Measurements from ENCODE around the gene PPP2R5C.

The PPP2R5C gene

DNA sequence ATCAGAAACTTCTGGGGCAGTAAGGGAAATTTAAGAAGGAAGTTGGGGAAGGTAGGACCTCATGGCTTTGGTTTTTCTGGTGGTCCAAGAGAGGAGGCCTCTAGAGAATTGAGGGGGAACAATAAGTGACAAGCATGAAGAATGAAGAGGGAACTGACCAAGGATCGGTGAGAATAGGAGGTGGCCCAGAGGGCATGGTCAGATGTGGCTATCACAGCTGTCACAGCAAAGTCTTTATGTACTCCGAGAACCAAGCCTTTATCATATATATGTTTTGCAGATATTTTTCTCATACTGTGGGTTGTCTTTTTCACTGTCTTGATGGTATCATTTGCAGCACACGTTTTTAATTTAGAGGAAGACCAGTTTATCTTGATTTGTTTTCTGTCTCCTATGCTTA is 64.3 kb downstream of the PPP2R5C start:
- peak overlapping the region; percentile 93 for H3K27ac ChIP-seq (ENCODE audit: low read depth, low read length)
- H3K27me3 ChIP-seq (ENCODE audit: control insufficient read depth in 1 of 2, insufficient read depth in 2 of 2, low read length in 2 of 2), result no peaks in the 10 kb centered on the region
- H3K4me3 ChIP-seq (ENCODE audit: low read depth in 1 of 2, low read length in 2 of 2), result peak overlapping the region in 1 of 2 donors; percentile 63
- H3K9ac ChIP-seq (ENCODE audit: low read length), result peak overlapping the region; percentile 88
- H3K9me3 ChIP-seq (ENCODE audit: low read length), result no peaks in the 10 kb centered on the region
- H3K36me3 ChIP-seq (ENCODE audit: insufficient read depth, low read length), result no peaks in the 10 kb centered on the region
- peaks cover 87% of the 10 kb centered on the region for H3K4me1 ChIP-seq (ENCODE audit: insufficient read depth, low read length)

DNA sequence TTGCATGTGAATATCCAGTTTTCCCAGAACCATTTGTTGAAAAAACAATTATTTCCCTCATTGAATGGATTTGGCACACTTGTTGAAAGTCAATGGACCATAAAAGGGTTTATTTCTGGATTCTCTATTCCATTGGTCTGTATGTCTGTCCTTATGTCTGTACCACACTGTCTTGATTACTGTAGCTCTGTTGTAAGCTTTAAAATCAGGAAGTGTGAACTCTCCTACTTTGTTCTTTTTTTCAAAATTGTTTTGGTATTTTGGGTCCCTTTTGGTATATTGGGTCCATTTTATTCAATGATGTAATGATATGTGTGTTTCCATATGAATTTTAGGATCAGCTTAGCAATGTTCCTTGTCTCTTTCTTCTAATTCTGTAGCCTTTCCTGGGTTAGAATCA is 64.8 kb downstream of the PPP2R5C start:
- Histone ChIP-seq H3K4me1 (ENCODE audit: insufficient read depth, low read length) (peaks cover 90% of the 10 kb centered on the region), H3K27ac (ENCODE audit: low read depth, low read length) (peak overlapping the region; percentile 6)

DNA sequence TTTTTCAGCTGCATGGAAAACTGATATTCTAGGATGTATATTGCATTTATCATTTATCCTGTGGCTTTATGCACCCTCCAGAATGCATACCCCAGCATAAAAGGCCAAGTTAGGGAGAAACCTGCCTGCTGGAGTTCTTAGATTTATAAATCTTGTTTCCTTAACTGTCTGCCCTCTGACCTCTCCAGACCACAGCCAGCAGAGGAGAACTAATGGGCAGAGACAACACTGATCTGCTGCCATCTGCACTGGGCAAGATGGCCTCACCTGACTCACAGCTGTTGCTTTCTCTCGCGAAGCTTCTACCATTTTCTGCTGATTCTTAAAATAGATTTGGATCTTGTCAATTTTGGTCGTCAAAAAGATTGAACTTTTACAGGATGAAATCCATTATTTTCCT is 65.8 kb downstream of the PPP2R5C start:
- Histone ChIP-seq H3K4me3 (ENCODE audit: low read depth in 1 of 2, low read length in 2 of 2) (no peak overlapping the region), H3K9me3 (ENCODE audit: low read length) (no peaks in the 10 kb centered on the region), H3K27me3 (ENCODE audit: control insufficient read depth in 1 of 2, insufficient read depth in 2 of 2, low read length in 2 of 2) (no peaks in the 10 kb centered on the region), H3K36me3 (ENCODE audit: insufficient read depth, low read length) (no peaks in the 10 kb centered on the region), H3K27ac (ENCODE audit: low read depth, low read length) (no peak overlapping the region), H3K9ac (ENCODE audit: low read length) (no peak overlapping the region), H3K4me1 (ENCODE audit: insufficient read depth, low read length) (peaks cover 83% of the 10 kb centered on the region)

More for the DNA sequence above, 64.8 kb downstream of the PPP2R5C start:
- Histone ChIP-seq H3K9ac (ENCODE audit: low read length) (no peak overlapping the region), H3K4me3 (ENCODE audit: low read depth in 1 of 2, low read length in 2 of 2) (no peak overlapping the region), H3K27me3 (ENCODE audit: control insufficient read depth in 1 of 2, insufficient read depth in 2 of 2, low read length in 2 of 2) (no peaks in the 10 kb centered on the region), H3K9me3 (ENCODE audit: low read length) (no peaks in the 10 kb centered on the region), H3K36me3 (ENCODE audit: insufficient read depth, low read length) (no peaks in the 10 kb centered on the region)

GRCh38 chr14:101828046-101828445 is 66.5 kb downstream of the PPP2R5C start:
- Histone ChIP-seq H3K9ac (ENCODE audit: low read length) (no peak overlapping the region), H3K4me3 (ENCODE audit: low read depth in 1 of 2, low read length in 2 of 2) (no peak overlapping the region), H3K9me3 (ENCODE audit: low read length) (no peaks in the 10 kb centered on the region), H3K27ac (ENCODE audit: low read depth, low read length) (no peak overlapping the region), H3K4me1 (ENCODE audit: insufficient read depth, low read length) (peaks cover 75% of the 10 kb centered on the region), H3K27me3 (ENCODE audit: control insufficient read depth in 1 of 2, insufficient read depth in 2 of 2, low read length in 2 of 2) (no peaks in the 10 kb centered on the region), H3K36me3 (ENCODE audit: insufficient read depth, low read length) (no peaks in the 10 kb centered on the region)

DNA sequence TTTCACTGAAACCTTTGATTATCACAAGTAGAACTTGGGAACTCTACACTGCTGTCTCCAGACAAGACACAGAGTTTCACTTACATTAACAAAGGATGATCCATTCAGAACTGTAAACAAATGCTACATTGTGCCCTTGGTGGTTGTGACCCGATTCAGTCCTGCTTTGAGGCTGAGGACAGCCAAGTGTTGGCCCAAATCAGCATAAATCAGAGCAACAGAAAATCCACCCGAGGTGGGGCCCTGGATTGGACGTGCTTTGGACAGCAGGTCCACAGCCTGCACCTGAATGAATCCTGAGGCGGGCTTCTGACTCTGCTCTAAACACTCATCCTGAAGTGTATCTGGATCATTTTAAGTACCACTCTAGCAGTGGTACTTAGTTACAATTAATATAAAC is 68.8 kb downstream of the PPP2R5C start:
- H3K27me3 ChIP-seq (ENCODE audit: control insufficient read depth in 1 of 2, insufficient read depth in 2 of 2, low read length in 2 of 2), result no peaks in the 10 kb centered on the region

DNA sequence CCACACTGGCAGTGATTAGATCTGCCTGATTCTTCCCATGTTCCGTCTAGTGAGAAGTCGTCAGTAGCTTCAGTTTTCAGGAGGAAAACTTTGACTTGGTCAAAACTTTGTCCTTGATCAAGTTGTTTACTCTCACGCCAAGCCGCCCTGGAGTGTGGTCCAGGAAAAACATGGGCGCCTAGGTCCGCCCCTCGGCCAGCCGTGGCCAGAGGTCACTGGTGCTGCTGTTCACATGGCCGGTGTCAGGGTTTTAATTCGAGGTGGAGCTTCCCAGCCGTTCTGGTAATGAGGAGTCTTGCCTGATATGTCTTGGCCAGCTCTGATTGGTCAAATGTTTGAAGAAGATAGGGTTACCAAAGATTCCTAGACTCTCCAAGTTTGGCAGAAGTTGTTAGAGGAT is 71.5 kb downstream of the PPP2R5C start:
- Histone ChIP-seq H3K36me3 (ENCODE audit: insufficient read depth, low read length) (no peaks in the 10 kb centered on the region), H3K27me3 (ENCODE audit: control insufficient read depth in 1 of 2, insufficient read depth in 2 of 2, low read length in 2 of 2) (no peaks in the 10 kb centered on the region), H3K27ac (ENCODE audit: low read depth, low read length) (no peak overlapping the region), H3K4me1 (ENCODE audit: insufficient read depth, low read length) (peaks cover 73% of the 10 kb centered on the region), H3K9ac (ENCODE audit: low read length) (no peak overlapping the region), H3K9me3 (ENCODE audit: low read length) (no peaks in the 10 kb centered on the region), H3K4me3 (ENCODE audit: low read depth in 1 of 2, low read length in 2 of 2) (no peak overlapping the region)

More for the DNA sequence above, 68.8 kb downstream of the PPP2R5C start:
- Histone ChIP-seq H3K4me3 (ENCODE audit: low read depth in 1 of 2, low read length in 2 of 2) (no peak overlapping the region), H3K9ac (ENCODE audit: low read length) (no peak overlapping the region), H3K27ac (ENCODE audit: low read depth, low read length) (peak overlapping the region; percentile 40), H3K36me3 (ENCODE audit: insufficient read depth, low read length) (no peaks in the 10 kb centered on the region), H3K9me3 (ENCODE audit: low read length) (no peaks in the 10 kb centered on the region), H3K4me1 (ENCODE audit: insufficient read depth, low read length) (peaks cover 76% of the 10 kb centered on the region)

DNA sequence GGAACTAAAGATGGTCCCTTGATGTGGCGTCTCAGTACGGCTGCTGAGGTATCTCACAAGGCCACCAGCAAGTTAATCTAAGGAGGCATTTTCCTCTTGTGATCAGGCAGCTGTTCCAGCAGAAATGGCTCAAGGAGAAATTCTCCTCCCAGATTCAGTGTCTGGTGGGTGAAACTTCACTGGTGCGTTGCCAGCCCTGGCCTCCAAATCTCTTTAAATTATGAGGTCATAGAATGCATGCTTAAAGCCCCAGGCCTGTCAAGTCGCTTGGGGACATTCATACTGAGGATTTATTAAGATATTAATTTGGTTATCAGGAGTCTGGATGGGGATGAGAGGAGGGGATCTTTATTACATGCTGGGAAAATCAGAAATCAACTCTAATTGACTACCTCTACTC is 72.9 kb downstream of the PPP2R5C start:
- Histone ChIP-seq H3K4me3 (ENCODE audit: low read depth in 1 of 2, low read length in 2 of 2) (no peak overlapping the region), H3K4me1 (ENCODE audit: insufficient read depth, low read length) (peaks cover 68% of the 10 kb centered on the region), H3K9ac (ENCODE audit: low read length) (no peak overlapping the region), H3K27ac (ENCODE audit: low read depth, low read length) (peak overlapping the region; percentile 35), H3K9me3 (ENCODE audit: low read length) (no peaks in the 10 kb centered on the region), H3K36me3 (ENCODE audit: insufficient read depth, low read length) (no peaks in the 10 kb centered on the region), H3K27me3 (ENCODE audit: control insufficient read depth in 1 of 2, insufficient read depth in 2 of 2, low read length in 2 of 2) (no peaks in the 10 kb centered on the region)

- peak overlapping the region; percentile 35 for H3K27ac ChIP-seq (ENCODE audit: low read depth, low read length)
- no peaks in the 10 kb centered on the region for H3K27me3 ChIP-seq (ENCODE audit: control insufficient read depth in 1 of 2, insufficient read depth in 2 of 2, low read length in 2 of 2)
- H3K9ac ChIP-seq (ENCODE audit: low read length), result no peak overlapping the region
- H3K9me3 ChIP-seq (ENCODE audit: low read length), result no peaks in the 10 kb centered on the region
- no peaks in the 10 kb centered on the region for H3K36me3 ChIP-seq (ENCODE audit: insufficient read depth, low read length)
- H3K4me3 ChIP-seq (ENCODE audit: low read depth in 1 of 2, low read length in 2 of 2), result peak overlapping the region in 1 of 2 donors; percentile 2
- H3K4me1 ChIP-seq (ENCODE audit: insufficient read depth, low read length), result peaks cover 68% of the 10 kb centered on the region
These were observed 73.5 kb downstream of the PPP2R5C start for GRCh38 chr14:101834800-101835547.

DNA sequence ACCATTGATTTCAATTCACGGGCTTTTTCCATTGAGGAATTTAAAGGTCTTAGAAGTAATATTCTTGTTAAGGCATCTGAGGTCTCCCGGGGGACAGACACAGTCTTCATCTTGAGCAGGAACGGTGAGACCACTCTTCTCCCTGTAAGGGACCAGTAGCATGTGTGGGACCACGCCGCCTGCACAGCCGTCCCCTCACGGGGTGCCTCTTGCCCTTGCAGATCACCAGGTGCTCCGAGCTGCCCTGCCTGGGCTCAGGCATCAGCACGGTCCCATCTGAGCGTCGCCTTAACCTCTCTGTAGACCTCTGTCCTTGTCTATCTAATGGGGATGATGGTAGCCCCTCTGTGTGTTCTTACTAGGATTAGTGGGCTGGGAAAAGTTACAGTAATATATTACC is 74.1 kb downstream of the PPP2R5C start:
- Histone ChIP-seq H3K36me3 (ENCODE audit: insufficient read depth, low read length) (no peaks in the 10 kb centered on the region), H3K4me3 (ENCODE audit: low read depth in 1 of 2, low read length in 2 of 2) (peak overlapping the region in 1 of 2 donors; percentile 2), H3K9me3 (ENCODE audit: low read length) (no peaks in the 10 kb centered on the region), H3K27ac (ENCODE audit: low read depth, low read length) (peak overlapping the region; percentile 25), H3K9ac (ENCODE audit: low read length) (no peak overlapping the region), H3K4me1 (ENCODE audit: insufficient read depth, low read length) (peaks cover 68% of the 10 kb centered on the region), H3K27me3 (ENCODE audit: control insufficient read depth in 1 of 2, insufficient read depth in 2 of 2, low read length in 2 of 2) (no peaks in the 10 kb centered on the region)

DNA sequence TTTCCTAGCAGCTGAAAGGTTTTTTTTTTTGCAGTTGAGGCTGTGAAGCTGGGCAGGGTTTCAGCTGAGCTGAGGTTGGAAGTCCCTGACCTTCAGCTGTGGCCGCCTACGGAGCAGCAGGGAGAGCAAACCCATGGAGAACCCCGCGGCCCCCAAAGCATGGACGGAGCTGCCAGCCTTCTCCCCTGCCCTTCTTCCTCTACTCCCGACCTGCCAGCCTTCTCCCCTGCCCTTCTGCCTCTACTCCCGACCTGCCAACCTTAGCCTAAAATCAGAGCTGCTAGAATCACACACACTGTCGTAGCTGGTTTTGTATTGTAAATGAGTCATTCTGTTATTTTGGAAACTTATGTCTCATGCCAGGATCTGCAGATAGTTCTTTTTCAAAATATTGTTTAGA is 74.6 kb downstream of the PPP2R5C start:
- Histone ChIP-seq H3K4me1 (ENCODE audit: insufficient read depth, low read length) (peaks cover 66% of the 10 kb centered on the region), H3K36me3 (ENCODE audit: insufficient read depth, low read length) (no peaks in the 10 kb centered on the region), H3K9me3 (ENCODE audit: low read length) (no peaks in the 10 kb centered on the region), H3K27ac (ENCODE audit: low read depth, low read length) (peak overlapping the region; percentile 75), H3K4me3 (ENCODE audit: low read depth in 1 of 2, low read length in 2 of 2) (no peak overlapping the region), H3K9ac (ENCODE audit: low read length) (no peak overlapping the region), H3K27me3 (ENCODE audit: control insufficient read depth in 1 of 2, insufficient read depth in 2 of 2, low read length in 2 of 2) (no peaks in the 10 kb centered on the region)

GRCh38 chr14:101838476-101838875 is 77.0 kb downstream of the PPP2R5C start:
- H3K4me3 ChIP-seq (ENCODE audit: low read depth in 1 of 2, low read length in 2 of 2), result no peak overlapping the region
- H3K9ac ChIP-seq (ENCODE audit: low read length), result no peak overlapping the region
- peaks cover 63% of the 10 kb centered on the region for H3K4me1 ChIP-seq (ENCODE audit: insufficient read depth, low read length)
- no peaks in the 10 kb centered on the region for H3K36me3 ChIP-seq (ENCODE audit: insufficient read depth, low read length)
- H3K9me3 ChIP-seq (ENCODE audit: low read length), result no peaks in the 10 kb centered on the region
- H3K27me3 ChIP-seq (ENCODE audit: control insufficient read depth in 1 of 2, insufficient read depth in 2 of 2, low read length in 2 of 2), result no peaks in the 10 kb centered on the region
- H3K27ac ChIP-seq (ENCODE audit: low read depth, low read length), result no peak overlapping the region

- Histone ChIP-seq H3K27ac (ENCODE audit: low read depth, low read length) (no peak overlapping the region), H3K9me3 (ENCODE audit: low read length) (no peaks in the 10 kb centered on the region), H3K4me3 (ENCODE audit: low read depth in 1 of 2, low read length in 2 of 2) (no peak overlapping the region), H3K4me1 (ENCODE audit: insufficient read depth, low read length) (peaks cover 57% of the 10 kb centered on the region), H3K9ac (ENCODE audit: low read length) (no peak overlapping the region), H3K36me3 (ENCODE audit: insufficient read depth, low read length) (no peaks in the 10 kb centered on the region), H3K27me3 (ENCODE audit: control insufficient read depth in 1 of 2, insufficient read depth in 2 of 2, low read length in 2 of 2) (no peaks in the 10 kb centered on the region)
These were observed 77.7 kb downstream of the PPP2R5C start for GRCh38 chr14:101839236-101839635.

Data from muscle layer of colon (tissue), 2 donors.